GM23338 (cell line): ENCODE measurements around the gene SEMA3E. TPM values are rescaled to one million over a fixed set of nuclear protein-coding genes. Genes with fewer than 3 reads are reported as not detected.

Experiments
- ATAC-seq: fragments of 200-7000 bp; cut with Tn5 transposase; 3 replicates; pipeline ENCODE4 v1.9.1; 2020
- DNase-seq: peaks from one replicate; pipeline ENCODE4 v3.0.0-alpha.2; 2015; ENCODE audit warnings: low spot score
- H2AFZ ChIP-seq: fragments of 200-600 bp; sonication (generic); 2 replicates; pipeline ENCODE4 v1.8.0; 2016; ENCODE audit warnings: antibody characterized with exemption, mild to moderate bottlenecking, moderate library complexity
- H3F3A ChIP-seq: fragments of 200-600 bp; sonication (generic); replicated peaks from 2 replicates; pipeline ENCODE4 v1.8.0; 2017; ENCODE audit warnings: antibody characterized with exemption, mixed run types, low read depth
- H3K27ac ChIP-seq: fragments of 200-600 bp; sonication (generic); 2 replicates; pipeline ENCODE4 v1.6.1; 2016; ENCODE audit warnings: low read depth
- H3K27me3 ChIP-seq: fragments of 200-600 bp; sonication (generic); 2 replicates; pipeline ENCODE4 v1.8.0; 2016; ENCODE audit warnings: mild to moderate bottlenecking, mixed run types, moderate library complexity; ENCODE audit not compliant: insufficient read depth
- H3K36me3 ChIP-seq: fragments of 200-600 bp; sonication (generic); 2 replicates; pipeline ENCODE4 v1.8.0; 2016; ENCODE audit warnings: mild to moderate bottlenecking; ENCODE audit not compliant: insufficient read depth
- H3K4me1 ChIP-seq: fragments of 200-600 bp; sonication (generic); 2 replicates; pipeline ENCODE4 v1.8.0; 2016; ENCODE audit warnings: mild to moderate bottlenecking, moderate library complexity; ENCODE audit not compliant: insufficient read depth
- H3K4me2 ChIP-seq: fragments of 200-600 bp; sonication (generic); 2 replicates; pipeline ENCODE4 v1.7.1; 2017; ENCODE audit warnings: mixed run types
- H3K4me3 ChIP-seq: fragments of 200-600 bp; sonication (generic); 2 replicates; pipeline ENCODE4 v1.6.1; 2016; ENCODE audit warnings: mixed run types
- H3K79me2 ChIP-seq: fragments of 200-600 bp; sonication (generic); replicated peaks from 2 replicates; pipeline ENCODE4 v1.8.0; 2017; ENCODE audit warnings: mild to moderate bottlenecking; ENCODE audit not compliant: insufficient read depth
- H3K9me2 ChIP-seq: fragments of 200-600 bp; sonication (generic); 2 replicates; pipeline ENCODE4 v1.8.0; 2017; ENCODE audit not compliant: insufficient read depth
- H4K20me1 ChIP-seq: fragments of 200-600 bp; sonication (generic); replicated peaks from 2 replicates; pipeline ENCODE4 v1.8.0; 2017; ENCODE audit warnings: mild to moderate bottlenecking; ENCODE audit not compliant: insufficient read depth
- H3K27ac Mint-ChIP-seq: 2 replicates; pipeline ENCODE4 v1.8.0; 2020; ENCODE audit warnings: inconsistent platforms, mild to moderate bottlenecking, moderate library complexity, mixed read lengths
- H3K27me3 Mint-ChIP-seq: 3 replicates; pipeline ENCODE4 v1.8.0; 2022; ENCODE audit warnings: low read depth, mild to moderate bottlenecking, moderate library complexity, mixed read lengths, inconsistent platforms; ENCODE audit not compliant: insufficient read depth, poor library complexity
- H3K36me3 Mint-ChIP-seq: 3 replicates; pipeline ENCODE4 v1.8.0; 2021; ENCODE audit warnings: low read depth, mild to moderate bottlenecking, inconsistent platforms, moderate library complexity, mixed read lengths
- H3K4me1 Mint-ChIP-seq: 3 replicates; pipeline ENCODE4 v1.8.0; 2020; ENCODE audit warnings: mild to moderate bottlenecking, inconsistent platforms, mixed read lengths
- H3K4me3 Mint-ChIP-seq: 3 replicates; pipeline ENCODE4 v1.8.0; 2021; ENCODE audit warnings: moderate library complexity, mild to moderate bottlenecking, inconsistent platforms, mixed read lengths
- H3K9me3 Mint-ChIP-seq: 3 replicates; pipeline ENCODE4 v1.8.0; 2020; ENCODE audit warnings: moderate library complexity, mild to moderate bottlenecking, inconsistent platforms, mixed read lengths
- CTCF ChIP-seq, 2 experiments: fragments of 200-600 bp in 1 of 2; sonication (generic) in 1 of 2; conservative IDR thresholded peaks; 2 replicates each; pipeline versions ENCODE4 v1.5.1 to v1.6.1; 2016 to 2017; ENCODE audit warnings: antibody characterized with exemption in 2 of 2, low read depth in 2 of 2, mild to moderate bottlenecking in 2 of 2, moderate library complexity in 1 of 2
- ETS1 ChIP-seq: IDR thresholded peaks from 2 replicates; pipeline ENCODE4 v1.6.1; 2016; ENCODE audit warnings: antibody characterized with exemption
- EZH2phosphoT487 ChIP-seq: fragments of 200-600 bp; sonication (generic); IDR thresholded peaks from one replicate; pipeline ENCODE4 v1.8.1; 2018; ENCODE audit warnings: antibody characterized with exemption; ENCODE audit not compliant: unreplicated experiment
- NANOG ChIP-seq: IDR thresholded peaks from 2 replicates; pipeline ENCODE4 v1.6.1; 2016; ENCODE audit warnings: antibody characterized with exemption, borderline replicate concordance
- REST ChIP-seq: IDR thresholded peaks from one replicate; pipeline ENCODE4 v1.6.1; 2018; ENCODE audit warnings: antibody characterized with exemption; ENCODE audit not compliant: unreplicated experiment
- ZNF331 ChIP-seq: fragments of 250-450 bp; sonication (Bioruptor Pico); IDR thresholded peaks from 2 replicates; pipeline ENCODE4 v1.5.0; 2020; ENCODE audit warnings: low read depth, mild to moderate bottlenecking, moderate library complexity
- ZNF462 ChIP-seq: fragments of 250-450 bp; sonication (Bioruptor Pico); IDR thresholded peaks from 2 replicates; pipeline ENCODE4 v1.5.0; 2020; ENCODE audit warnings: mild to moderate bottlenecking, moderate library complexity
- polyA plus RNA-seq: library from polyadenylated mRNA; unstranded; fragments of >200 nt; fragmentation: Nextera tagmentation; extraction: Ambion mirVana; gene quantifications from 2 replicates; pipeline ENCODE4 v1.2.1, GENCODE V29; 2016
- total RNA-seq: library from RNA; depleted of rRNA; stranded (reverse); fragments of >200 nt; shearing (Covaris generic); gene quantifications from 2 replicates; pipeline ENCODE4 v1.2.3, GENCODE V29; 2014

Gene SEMA3E
- total and polyA plus RNA-seq, 2 experiments from 2014 or later: 5.4 to 15.7 TPM

DNA sequence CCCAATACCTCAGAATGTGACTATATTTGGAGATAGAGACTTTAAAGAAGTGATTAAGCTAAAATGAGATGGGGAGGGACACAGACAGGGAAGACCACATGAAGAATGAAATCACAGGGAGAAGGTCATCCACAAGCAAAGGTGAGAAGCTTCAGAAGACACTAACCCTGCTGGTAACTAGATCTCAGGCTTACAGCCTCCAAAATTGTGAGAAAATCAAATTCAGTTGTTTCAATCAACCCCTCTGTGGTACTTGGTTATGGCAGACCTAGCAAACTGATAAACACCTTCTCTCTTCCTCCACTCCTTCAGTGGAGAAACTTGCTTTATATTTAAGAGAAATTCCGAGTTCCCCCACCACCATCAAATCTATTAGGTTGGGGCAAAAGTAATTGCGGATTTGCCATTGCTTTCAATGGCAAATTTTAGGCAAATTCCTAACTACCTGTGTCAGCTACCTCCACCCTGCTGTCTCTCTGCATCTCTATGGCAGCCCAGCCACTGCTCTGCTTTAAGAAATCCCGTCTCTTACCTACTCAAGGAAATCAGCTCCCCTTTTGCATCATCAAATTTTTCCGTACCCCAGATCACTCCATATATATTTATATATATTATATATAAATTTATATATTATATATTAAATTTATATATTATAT lies 38.2 kb downstream of the SEMA3E start:
- Histone ChIP-seq H3K36me3 (no peaks in the 10 kb centered on the region), H3F3A (no peaks in the 10 kb centered on the region), H3K4me1 (peaks cover 38% of the 10 kb centered on the region), H3K79me2 (no peaks in the 10 kb centered on the region), H3K4me3 (peak overlapping the region; percentile 21; the same call in 1 of the 2 replicates), H4K20me1 (no peaks in the 10 kb centered on the region), H3K27me3 (no peaks in the 10 kb centered on the region), H3K4me2 (peak overlapping the region; percentile 64), H2AFZ (0 out of 2 replicates have a peak overlapping the region, but pooled peaks have one; percentile 0), H3K9me2 (peaks cover under 1% of the 10 kb centered on the region; the same call in 1 of the 2 replicates), H3K27ac (0 out of 2 replicates have a peak overlapping the region, but pooled peaks have one; percentile 2)
- ATAC-seq: peak; percentile 91
- Mint-ChIP-seq H3K27ac (peak overlapping the region; percentile 53), H3K9me3 (no peaks in the 10 kb centered on the region; the same call in 2 of the 3 replicates), H3K4me1 (peaks cover 30% of the 10 kb centered on the region), H3K27me3 (peaks cover 5% of the 10 kb centered on the region), H3K36me3 (no peaks in the 10 kb centered on the region), H3K4me3 (peak overlapping the region; percentile 14; the same call in 2 of the 3 replicates)
- peak; percentile 59 for DNase-seq
- TF ChIP-seq CTCF (conservative IDR thresholded peaks at IDR 0.05; ENCODE audit: low read depth in 2 of 2): no peak
- TF ChIP-seq EZH2phosphoT487: no peak
- TF ChIP-seq ETS1: no peak
- peak; percentile 17; the same call in 1 of the 2 replicates for TF ChIP-seq NANOG
- no peak for TF ChIP-seq ZNF331 (CRISPR knock-in tag)
- TF ChIP-seq REST: no peak
- TF ChIP-seq ZNF462: peak; percentile 41; the same call in 1 of the 2 replicates
